GM21423 (cell line): ENCODE data around the gene SEL1L2.
"Not testable (repeated sequence)": the region's sequence is repeated elsewhere in the genome, so short reads cannot be mapped to it uniquely, and the experiment has no call there.

ENCODE experiments used
- ATAC-seq: cut with Tn5 transposase; IDR thresholded peaks from one replicate; pipeline ENCODE4 v1.9.1; 2021; ENCODE audit warnings: mild to moderate bottlenecking, moderate library complexity; ENCODE audit not compliant: unreplicated experiment

The SEL1L2 gene, protein sequence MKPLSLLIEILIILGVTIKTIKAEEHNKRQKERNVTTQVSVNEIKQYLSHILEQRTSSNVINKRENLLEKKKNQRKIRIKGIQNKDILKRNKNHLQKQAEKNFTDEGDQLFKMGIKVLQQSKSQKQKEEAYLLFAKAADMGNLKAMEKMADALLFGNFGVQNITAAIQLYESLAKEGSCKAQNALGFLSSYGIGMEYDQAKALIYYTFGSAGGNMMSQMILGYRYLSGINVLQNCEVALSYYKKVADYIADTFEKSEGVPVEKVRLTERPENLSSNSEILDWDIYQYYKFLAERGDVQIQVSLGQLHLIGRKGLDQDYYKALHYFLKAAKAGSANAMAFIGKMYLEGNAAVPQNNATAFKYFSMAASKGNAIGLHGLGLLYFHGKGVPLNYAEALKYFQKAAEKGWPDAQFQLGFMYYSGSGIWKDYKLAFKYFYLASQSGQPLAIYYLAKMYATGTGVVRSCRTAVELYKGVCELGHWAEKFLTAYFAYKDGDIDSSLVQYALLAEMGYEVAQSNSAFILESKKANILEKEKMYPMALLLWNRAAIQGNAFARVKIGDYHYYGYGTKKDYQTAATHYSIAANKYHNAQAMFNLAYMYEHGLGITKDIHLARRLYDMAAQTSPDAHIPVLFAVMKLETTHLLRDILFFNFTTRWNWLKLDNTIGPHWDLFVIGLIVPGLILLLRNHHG

DNA sequence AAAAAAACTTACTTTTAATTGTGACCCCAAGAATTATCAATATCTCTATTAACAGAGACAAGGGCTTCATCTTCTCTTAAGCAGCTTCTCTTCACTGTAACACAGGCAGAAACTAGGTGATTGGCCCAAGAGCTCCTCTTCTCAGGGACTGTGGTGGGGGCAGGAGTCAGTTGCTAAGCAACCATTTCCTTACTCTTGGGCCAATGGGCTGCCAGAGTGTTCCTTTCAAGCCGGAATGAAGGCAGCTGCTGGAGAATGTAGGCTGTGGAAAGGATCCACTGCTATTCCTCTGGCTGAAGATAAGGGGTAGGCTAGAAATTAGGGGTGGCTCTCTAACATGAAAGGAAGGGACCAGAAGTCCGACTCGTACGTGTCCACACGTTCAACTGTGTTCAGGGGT lies at the start of gene SEL1L2:
Gene SEL1L2 (minus strand): TSS at position 150 of the 400 bp plus-strand sequence. CDS start 80 bp downstream, at position 70.
- ATAC-seq, result no peak

DNA sequence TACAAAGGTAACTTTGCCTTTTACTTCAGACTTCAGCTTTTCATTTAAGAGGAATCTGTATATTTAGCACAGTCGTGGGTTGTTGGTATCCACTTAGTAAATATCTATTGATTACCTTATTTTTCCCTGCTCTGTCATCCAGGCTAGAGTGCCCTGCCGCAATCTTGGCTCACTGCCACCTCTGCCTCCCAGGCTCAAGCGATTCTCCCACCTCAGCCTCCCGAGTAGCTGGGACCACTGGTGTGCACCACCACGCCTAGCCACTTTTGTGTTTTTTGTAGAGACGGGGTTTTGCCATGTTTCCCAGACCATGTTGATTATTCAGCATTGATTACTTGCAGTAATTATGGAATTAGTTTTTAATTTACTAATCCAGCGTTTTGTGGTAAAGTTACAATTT lies 46.2 kb upstream of the SEL1L2 start:
- no peak for ATAC-seq

DNA sequence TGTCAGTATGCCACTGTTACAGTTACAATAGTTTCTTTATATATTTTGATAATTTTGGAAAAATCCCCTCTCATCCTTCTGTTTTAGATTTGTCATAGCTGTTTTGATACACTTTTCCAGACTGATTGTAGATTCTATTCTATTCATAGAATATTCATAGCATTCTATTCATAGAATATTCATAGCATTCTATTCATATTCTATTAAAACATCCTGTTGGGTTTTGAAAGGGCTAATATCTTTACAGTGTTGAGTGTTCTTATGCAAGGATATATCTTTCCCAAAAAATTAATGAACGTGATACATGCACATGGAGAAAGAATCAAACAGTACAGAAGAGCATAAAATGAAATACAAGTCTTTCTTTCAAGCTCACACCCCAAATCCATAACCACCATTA lies 42.9 kb upstream of the SEL1L2 start:
- no peak for ATAC-seq

DNA sequence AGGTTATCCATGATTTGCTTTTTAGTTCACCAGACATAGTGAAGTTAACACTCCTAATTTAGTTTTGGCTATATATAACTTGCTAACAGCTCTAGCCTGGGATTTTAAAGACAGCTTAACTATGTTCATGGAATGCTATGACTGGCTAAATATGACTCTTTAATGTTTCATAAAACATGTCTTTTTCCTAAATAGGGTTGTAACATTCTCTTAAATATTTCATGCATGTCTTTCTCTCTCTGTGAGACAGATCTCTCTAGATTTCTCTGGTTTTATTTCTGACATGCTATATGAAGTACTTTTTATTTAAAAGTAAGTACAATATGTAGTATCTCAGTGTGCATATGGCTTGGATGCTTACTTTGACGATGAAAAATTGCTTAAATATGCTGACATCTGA lies 40.6 kb upstream of the SEL1L2 start:
- ATAC-seq, result no peak

DNA sequence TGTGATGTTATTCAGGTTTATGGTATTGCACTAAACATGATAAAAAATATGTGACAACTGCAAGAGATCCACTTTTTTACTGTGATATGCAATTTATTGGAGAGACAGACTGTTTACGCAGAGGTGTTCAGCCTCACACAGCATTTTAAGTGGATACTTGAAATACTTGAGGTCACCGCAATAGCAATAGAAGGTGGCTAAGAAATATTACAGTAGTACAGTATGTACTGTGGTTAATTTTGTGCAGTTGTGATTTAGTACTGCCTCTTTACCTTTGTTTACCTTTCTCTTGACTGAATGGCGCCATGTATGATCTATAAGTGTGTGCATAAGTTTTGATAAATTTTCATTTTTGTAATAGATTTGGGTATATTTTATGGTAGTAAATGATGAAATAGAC lies 22.3 kb upstream of the SEL1L2 start:
- no peak for ATAC-seq

DNA sequence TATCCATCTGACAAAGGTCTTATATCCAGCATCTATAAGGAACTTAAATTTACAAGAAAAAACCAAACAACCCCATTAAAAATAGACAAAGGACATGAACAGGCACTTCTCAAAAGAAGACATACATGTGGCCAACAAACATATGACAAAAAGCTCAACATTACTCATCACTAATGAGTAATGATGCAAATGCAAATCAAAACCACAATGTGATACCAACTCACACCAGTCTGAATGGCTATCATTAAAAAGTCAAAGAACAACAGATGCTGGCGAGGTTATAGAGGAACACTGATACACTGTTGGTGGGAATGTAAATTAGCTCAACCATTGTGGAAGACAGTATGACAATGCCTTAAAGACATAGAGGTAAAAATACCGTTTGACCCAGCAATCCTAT lies 18.8 kb upstream of the SEL1L2 start:
- no peak for ATAC-seq

DNA sequence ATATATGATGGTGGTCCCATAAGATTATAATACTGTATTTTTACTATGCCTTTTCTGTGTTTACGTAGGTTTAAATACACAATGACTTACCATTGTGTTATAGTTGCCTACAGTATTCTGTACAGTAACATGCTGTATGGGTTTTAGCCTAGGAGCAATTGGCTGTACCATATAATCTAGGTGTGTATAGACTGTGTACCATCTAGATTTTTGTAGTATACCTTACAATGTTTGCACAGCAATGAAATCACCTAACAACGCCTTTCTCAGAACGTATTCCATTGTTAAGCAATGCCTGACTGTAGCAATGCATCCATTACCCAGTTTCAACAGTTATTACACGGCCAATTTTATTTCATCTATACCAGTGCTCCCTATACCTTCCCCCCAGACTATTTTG lies 15.6 kb upstream of the SEL1L2 start:
- no peak for ATAC-seq

GRCh38 chr20:14000917-14001316 lies 10.5 kb upstream of the SEL1L2 start:
- ATAC-seq, result no peak

DNA sequence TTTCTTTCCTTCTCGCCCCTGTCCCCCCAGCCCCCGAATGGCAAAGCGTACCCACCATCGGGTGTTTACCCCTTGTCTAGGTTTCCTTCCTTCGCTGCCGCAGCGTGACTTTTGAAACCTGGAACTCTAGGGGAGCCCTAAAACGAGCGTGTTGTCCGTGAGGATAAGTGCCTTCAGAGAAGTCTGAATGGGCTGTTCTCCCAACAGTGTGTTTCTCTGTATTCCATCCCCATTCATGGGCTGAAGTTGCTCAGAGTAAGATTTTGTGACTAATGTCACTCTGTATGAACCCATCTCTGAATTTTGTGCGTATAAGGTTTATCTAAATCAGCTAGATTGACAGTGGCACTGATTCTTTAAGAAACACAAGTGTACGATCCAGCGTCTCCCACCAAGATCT lies 5.9 kb upstream of the SEL1L2 start:
- ATAC-seq, result no peak

DNA sequence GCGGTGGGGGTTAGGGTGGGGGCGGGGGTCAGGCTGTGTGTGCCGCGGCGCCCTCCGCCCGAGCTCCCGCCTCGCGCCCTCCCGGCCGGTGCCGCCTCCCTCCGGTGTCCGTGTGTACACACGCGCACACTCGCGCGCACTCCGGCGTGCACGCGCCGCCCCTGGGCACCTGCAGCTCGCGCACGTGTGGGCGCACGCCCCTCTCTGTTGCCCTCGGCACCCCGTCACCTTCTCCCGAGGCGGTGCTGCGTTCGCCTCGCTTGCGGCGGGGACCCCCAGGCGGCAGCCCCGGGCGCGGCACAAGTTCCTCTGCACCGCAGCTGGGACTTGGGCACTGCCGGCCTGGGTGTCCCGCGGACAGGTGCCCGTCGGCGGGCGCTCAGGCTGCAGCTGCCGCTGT lies 5.4 kb upstream of the SEL1L2 start:
- no peak for ATAC-seq

DNA sequence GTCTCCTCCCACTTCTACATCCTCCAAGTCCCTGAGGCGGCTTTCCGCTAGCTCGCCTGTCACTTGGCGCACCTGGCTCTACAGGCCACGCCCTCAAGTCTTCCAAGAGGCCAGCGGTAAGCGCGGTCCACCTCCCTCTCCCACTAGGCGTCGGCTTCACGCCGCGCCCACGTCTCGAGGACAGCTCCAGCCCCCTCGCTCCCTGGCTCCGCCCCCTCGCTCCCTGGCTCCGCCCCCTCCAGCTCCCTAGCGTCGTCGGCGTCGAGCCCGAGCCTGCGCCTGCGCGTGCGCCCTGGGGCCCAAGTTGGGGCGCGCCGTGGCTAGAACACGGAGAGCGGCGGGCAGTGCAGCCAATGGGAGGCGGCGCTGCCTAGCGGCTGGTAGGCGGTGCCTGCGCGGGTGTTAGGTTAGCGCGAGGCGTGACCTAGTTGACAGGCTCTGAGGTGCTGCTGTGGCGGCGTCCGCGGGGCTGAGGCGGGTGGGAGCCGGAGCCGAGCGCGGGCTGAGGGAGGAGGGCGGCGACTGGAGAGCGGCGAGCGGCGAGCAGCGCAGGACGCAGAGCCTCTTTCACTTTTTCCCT lies 4.8 kb upstream of the SEL1L2 start, which contains the start of gene MACROD2:
Gene MACROD2 (plus strand): TSS at position 431 of the 580 bp plus-strand sequence.
- ATAC-seq, result peak; percentile 62

DNA sequence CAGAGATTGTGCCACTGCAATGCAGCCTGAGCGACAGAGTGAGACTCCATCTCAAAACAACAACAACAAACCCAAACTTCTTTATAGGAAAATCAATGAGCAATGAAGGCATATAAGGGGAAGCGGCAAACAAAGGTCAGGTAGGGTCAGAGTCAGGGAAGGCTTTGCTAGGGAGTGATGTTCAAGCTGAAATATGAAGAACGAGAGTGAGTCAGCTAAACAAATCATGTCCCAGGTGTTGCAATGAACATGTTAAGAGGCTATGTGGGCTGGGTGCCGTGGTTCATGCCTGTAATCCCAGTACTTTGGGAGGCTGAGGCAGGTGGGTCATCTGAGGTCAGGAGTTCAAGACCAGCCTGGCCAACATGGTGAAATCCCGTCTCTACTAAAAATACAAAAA lies 1.5 kb upstream of the SEL1L2 start:
- not testable (repeated sequence) for ATAC-seq

DNA sequence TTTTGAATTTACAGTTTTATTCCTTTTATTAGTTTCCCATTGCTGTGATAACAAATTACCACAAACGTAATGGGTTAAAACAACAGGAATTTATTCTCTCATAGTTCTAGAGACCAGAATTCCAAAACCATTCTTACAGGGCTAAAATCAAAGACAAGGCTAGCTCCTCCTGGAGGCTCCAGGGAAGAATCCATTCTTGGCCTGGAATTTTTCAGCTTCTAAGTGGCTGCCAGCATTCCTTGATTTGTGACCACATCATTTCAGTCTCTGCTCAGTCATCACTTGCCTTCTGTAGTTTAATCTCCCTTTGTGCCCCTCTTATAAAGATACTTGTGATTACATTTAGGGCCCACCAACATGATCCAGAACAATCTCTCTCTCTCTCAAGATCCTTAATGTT lies 897 bp upstream of the SEL1L2 start:
- no peak for ATAC-seq

DNA sequence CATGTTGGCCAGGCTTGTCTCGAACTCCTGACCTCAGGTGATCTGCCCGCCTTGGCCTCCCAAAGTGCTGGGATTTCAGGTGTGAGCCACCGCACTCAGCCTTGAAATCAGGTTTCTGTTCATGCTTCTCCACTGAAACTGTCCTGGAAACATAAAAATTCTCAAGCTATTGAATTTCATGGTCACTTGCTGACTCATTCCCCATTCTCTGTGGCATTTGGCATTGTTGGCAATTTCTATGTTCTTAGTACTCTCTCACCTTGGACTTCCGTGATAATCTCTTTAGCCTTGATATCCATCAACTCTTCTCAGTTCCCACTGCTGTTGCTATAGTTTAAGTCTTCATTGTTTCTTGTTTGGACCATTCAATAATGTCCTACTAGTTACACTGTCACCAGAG lies 6.2 kb downstream of the SEL1L2 start:
- no peak for ATAC-seq

DNA sequence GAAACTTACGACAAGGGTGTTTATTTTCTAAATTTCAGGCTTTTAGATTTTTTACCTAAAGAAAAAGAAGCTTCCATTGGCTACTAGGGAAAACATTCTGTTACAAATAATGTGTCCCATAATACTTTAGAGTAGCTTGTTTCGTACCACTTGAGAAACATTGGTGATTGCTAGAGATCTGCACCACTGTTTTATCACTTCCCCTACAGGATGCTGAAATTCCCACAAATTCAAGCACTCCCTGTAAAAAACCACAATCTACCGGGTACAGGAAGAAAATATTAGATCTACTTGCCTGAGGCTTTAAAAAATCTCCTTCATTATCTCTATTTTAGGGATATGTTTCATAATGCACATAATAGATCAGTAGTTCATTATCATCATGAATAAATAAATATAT lies 29.9 kb downstream of the SEL1L2 start:
- ATAC-seq, result no peak

DNA sequence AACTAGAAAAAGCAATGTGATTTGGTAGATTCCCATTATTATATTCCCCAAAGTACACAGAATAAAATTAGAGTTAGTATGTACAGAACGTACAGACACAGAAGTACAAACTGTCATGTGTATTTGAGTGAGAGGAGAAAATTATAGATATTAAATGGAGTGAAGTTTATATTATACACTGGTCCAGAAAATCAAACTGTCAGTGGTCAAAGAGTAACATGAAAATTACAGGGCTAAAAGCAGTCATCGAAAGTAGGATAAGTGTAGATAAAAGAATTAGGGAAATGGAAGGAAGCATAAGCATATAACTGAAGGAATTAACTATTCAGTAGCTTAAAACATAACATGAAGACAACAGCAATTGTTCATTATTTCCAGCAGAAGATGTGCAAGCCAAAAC lies 30.3 kb downstream of the SEL1L2 start:
- ATAC-seq, result no peak

DNA sequence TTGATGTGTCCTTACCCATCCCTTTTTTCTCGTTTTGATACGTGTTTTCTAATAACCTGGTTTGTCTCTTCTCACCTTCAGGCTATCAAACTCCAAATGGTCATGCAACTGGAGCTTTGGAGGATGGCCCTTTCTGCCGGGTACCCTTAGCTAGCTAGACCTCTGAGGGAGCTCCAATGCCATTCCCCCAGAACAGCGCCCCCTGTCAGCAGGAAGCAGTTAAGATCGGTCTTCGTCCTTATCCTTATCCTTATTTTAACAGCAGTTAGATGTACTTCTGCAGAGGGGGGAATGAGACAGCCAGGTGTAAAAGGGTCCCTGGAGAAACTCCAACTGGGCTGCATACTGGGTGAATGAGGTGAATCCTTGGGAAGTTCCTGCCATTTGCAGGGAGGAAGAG lies 37.2 kb downstream of the SEL1L2 start:
- no peak for ATAC-seq

- ATAC-seq, result no peak
Measured at GRCh38 chr20:13947719-13948118, 42.7 kb downstream of the SEL1L2 start.

DNA sequence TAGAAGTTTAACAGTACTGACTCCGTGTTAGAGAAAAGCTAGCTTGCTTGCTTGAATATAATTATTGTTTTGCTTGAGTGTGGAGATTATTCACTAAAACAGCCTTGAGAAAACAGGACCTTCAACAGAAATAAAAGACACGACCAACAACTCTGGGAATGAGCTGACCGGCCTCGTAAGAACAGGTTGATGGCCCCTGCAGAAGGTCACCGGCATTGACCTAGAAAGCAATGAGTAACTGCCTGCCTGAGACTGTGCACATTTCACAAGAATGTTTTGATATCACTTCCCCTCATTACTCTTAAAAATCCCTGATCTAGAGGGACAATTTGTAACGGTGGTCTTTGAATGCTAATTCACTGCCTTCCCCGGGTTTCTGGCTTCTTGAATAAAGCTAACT lies 49.4 kb downstream of the SEL1L2 start:
- ATAC-seq, result no peak

- ATAC-seq, result no peak
Measured at GRCh38 chr20:13936781-13937576, 53.4 kb downstream of the SEL1L2 start.
